ENCODE data around the gene MYH6.

DNA sequence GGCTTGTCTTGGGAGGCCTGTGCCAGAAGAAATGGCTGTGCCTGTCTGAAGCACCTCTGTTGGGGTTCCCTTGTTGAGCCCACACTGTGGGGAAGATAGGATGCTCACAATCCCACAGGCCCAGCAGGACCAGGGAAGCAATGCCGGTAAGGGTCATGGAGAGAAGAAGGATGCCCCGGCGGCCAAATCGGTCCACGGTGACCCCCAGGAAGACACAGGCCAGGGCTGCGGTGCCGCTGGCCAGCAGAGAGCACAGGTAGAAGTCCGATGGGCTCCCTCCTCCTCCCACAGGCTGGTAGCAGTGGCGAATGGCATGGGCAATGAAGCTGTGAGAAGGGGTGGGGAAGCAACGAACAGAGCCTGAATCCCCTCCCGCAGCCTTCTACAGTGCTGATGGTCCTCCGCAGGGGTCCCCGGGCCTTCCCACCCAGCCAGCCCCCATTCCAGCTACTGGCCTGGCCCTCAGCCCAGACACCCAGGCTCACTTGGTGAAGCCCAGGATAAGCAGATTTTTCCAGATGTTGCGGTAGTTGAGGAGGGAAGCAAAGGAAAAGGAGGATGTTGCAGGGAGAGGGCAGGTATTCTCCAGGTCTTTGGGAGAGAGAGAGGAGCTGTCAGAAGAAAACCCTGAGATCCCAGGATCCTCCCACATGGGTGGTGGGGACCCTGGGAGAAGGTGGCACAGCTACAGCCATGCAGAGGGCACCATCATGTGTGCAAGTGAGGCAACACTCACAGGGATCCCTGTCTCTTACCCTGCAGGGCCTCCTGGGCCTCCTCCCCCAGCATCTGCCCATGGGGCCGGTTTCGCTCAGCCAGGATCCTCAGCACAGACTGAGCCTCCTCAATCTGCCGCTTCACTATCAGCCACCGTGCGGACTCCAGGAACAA is 60.4 kb downstream of the MYH6 start:
- TF ChIP-seq, protein P1, sequence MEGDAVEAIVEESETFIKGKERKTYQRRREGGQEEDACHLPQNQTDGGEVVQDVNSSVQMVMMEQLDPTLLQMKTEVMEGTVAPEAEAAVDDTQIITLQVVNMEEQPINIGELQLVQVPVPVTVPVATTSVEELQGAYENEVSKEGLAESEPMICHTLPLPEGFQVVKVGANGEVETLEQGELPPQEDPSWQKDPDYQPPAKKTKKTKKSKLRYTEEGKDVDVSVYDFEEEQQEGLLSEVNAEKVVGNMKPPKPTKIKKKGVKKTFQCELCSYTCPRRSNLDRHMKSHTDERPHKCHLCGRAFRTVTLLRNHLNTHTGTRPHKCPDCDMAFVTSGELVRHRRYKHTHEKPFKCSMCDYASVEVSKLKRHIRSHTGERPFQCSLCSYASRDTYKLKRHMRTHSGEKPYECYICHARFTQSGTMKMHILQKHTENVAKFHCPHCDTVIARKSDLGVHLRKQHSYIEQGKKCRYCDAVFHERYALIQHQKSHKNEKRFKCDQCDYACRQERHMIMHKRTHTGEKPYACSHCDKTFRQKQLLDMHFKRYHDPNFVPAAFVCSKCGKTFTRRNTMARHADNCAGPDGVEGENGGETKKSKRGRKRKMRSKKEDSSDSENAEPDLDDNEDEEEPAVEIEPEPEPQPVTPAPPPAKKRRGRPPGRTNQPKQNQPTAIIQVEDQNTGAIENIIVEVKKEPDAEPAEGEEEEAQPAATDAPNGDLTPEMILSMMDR (IDR thresholded peaks at IDR 0.05 in 8 of 11, conservative IDR thresholded peaks at IDR 0.05 in 3 of 11), result no peak
- TF ChIP-seq POLR2AphosphoS5 (IDR thresholded peaks at IDR 0.05) (no peak), POLR2A (IDR thresholded peaks at IDR 0.05) (no peak)

Measured in spleen (tissue), 7 donors.